Measurements from ENCODE around the gene CCDC175. TPM values are rescaled to one million over a fixed set of nuclear protein-coding genes. Genes with fewer than 3 reads are reported as not detected.

CCDC175 gene
- total RNA-seq, 1 experiment from 2014 or later, result not detected

GRCh38 chr14:59580911-59581310 is 4.3 kb upstream of the CCDC175 start:
- intact Hi-C loops (cut with micrococcal nuclease), result no loop called here
- Histone ChIP-seq H3K9me3 (ENCODE audit: control insufficient read depth in 1 of 2, insufficient read depth in 1 of 2, low read depth in 1 of 2, low read length in 2 of 2) (no peaks in the 10 kb centered on the region), H3K79me2 (ENCODE audit: insufficient read depth, low read length) (no peaks in the 10 kb centered on the region), H3K4me3 (replicated peaks in 1 of 2; ENCODE audit: low read depth in 1 of 2, low read length in 2 of 2) (no peak overlapping the region), H3K27me3 (ENCODE audit: insufficient read depth, low read length) (no peaks in the 10 kb centered on the region), H3K27ac (ENCODE audit: low read depth, low read length) (no peak overlapping the region), H3K9me2 (ENCODE audit: insufficient read depth) (no peaks in the 10 kb centered on the region), H2AFZ (ENCODE audit: low read depth, low read length, poor library complexity, severe bottlenecking) (no peak overlapping the region), H3K36me3 (ENCODE audit: control insufficient read depth in 1 of 2, insufficient read depth in 2 of 2, low read length in 2 of 2) (no peaks in the 10 kb centered on the region), H4K20me1 (ENCODE audit: insufficient read depth) (no peaks in the 10 kb centered on the region), H3K4me2 (ENCODE audit: low read length) (no peak overlapping the region), H3K4me1 (ENCODE audit: control insufficient read depth in 1 of 2, insufficient read depth in 2 of 2, low read length in 2 of 2) (peaks cover 0 to 7% of the 10 kb centered on the region in 2 experiments; a peak in 1 of 4 replicates), H3K9ac (ENCODE audit: low read length) (no peak overlapping the region)
- no peak for TF ChIP-seq FOSL1 (IDR thresholded peaks at IDR 0.05; ENCODE audit: low read depth)
- no peak for TF ChIP-seq ZNF274 (IDR thresholded peaks at IDR 0.05; ENCODE audit: low read depth, low read length)
- no peak for TF ChIP-seq SIN3A (IDR thresholded peaks at IDR 0.05; ENCODE audit: low read depth)
- TF ChIP-seq ATF3 (IDR thresholded peaks at IDR 0.05), result no peak
- TF ChIP-seq, protein P1, sequence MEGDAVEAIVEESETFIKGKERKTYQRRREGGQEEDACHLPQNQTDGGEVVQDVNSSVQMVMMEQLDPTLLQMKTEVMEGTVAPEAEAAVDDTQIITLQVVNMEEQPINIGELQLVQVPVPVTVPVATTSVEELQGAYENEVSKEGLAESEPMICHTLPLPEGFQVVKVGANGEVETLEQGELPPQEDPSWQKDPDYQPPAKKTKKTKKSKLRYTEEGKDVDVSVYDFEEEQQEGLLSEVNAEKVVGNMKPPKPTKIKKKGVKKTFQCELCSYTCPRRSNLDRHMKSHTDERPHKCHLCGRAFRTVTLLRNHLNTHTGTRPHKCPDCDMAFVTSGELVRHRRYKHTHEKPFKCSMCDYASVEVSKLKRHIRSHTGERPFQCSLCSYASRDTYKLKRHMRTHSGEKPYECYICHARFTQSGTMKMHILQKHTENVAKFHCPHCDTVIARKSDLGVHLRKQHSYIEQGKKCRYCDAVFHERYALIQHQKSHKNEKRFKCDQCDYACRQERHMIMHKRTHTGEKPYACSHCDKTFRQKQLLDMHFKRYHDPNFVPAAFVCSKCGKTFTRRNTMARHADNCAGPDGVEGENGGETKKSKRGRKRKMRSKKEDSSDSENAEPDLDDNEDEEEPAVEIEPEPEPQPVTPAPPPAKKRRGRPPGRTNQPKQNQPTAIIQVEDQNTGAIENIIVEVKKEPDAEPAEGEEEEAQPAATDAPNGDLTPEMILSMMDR (IDR thresholded peaks at IDR 0.05 in 2 of 3, conservative IDR thresholded peaks at IDR 0.05 in 1 of 3; ENCODE audit: borderline replicate concordance in 1 of 3, insufficient read depth in 1 of 3, low read depth in 2 of 3, low read length in 2 of 3), result no peak
- no peak for TF ChIP-seq EZH2phosphoT487 (IDR thresholded peaks at IDR 0.05; ENCODE audit: borderline replicate concordance)
- no peak for TF ChIP-seq ELF1 (IDR thresholded peaks at IDR 0.05; ENCODE audit: borderline replicate concordance, low read depth)
- no TSS peak for BruUV-seq (replicated peaks)
- ATAC-seq (no peak), DNase-seq (ENCODE audit: low read depth, low spot score) (no peak)
- CTCF ChIA-PET, result no interaction called here
- RAD21 ChIA-PET (ENCODE audit: low non-redundant PET in 1 of 2, low total read pairs in 2 of 2, uncharacterized antibody in 2 of 2, unreplicated experiment in 2 of 2), result no interaction called here
- POLR2A ChIA-PET, result no interaction called here

DNA sequence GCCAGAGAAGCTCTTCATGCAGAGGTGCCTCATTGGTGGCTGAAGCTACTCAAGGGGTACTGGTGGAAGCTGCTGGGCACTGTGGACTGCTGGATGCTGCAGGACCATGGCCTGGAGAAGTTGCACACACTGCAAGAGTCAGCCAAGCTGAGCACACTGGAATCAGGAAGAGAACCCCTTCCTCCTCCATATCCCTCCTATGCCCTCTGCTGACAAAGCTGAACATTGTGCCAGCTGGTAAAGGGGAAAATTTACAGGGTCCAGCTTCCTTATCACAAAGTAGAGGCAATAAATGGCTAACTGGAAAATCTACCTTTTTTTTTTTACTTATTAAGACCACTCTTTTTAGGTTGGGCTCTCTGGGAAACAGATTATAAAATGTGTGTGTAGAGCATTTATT is 6.5 kb downstream of the CCDC175 start:
- Histone ChIP-seq H3K4me2 (ENCODE audit: low read length) (no peak overlapping the region), H2AFZ (ENCODE audit: low read depth, low read length, poor library complexity, severe bottlenecking) (no peak overlapping the region), H4K20me1 (ENCODE audit: insufficient read depth) (no peaks in the 10 kb centered on the region), H3K4me1 (ENCODE audit: control insufficient read depth in 1 of 2, insufficient read depth in 2 of 2, low read length in 2 of 2) (peaks cover 0 to 6% of the 10 kb centered on the region in 2 experiments; a peak in 1 of 4 replicates), H3K79me2 (ENCODE audit: insufficient read depth, low read length) (no peaks in the 10 kb centered on the region), H3K27me3 (ENCODE audit: insufficient read depth, low read length) (no peaks in the 10 kb centered on the region), H3K9me2 (ENCODE audit: insufficient read depth) (no peaks in the 10 kb centered on the region), H3K36me3 (ENCODE audit: control insufficient read depth in 1 of 2, insufficient read depth in 2 of 2, low read length in 2 of 2) (no peaks in the 10 kb centered on the region), H3K27ac (ENCODE audit: low read depth, low read length) (no peak overlapping the region), H3K9ac (ENCODE audit: low read length) (no peak overlapping the region), H3K9me3 (ENCODE audit: control insufficient read depth in 1 of 2, insufficient read depth in 1 of 2, low read depth in 1 of 2, low read length in 2 of 2) (no peaks in the 10 kb centered on the region), H3K4me3 (replicated peaks in 1 of 2; ENCODE audit: low read depth in 1 of 2, low read length in 2 of 2) (no peak overlapping the region)
- ChIA-PET POLR2A (interaction anchor here (1.3 to 1.5 kb wide), 2 partner anchors 9 to 63 kb away, joined by 3 to 4 read pairs; no protein-coding TSS in a partner anchor), RAD21 (ENCODE audit: low non-redundant PET in 1 of 2, low total read pairs in 2 of 2, uncharacterized antibody in 2 of 2, unreplicated experiment in 2 of 2) (interaction anchor here in 1 of 2 experiments (1.2 kb wide), 1 partner anchor 63 kb away, joined by 3 read pairs; no protein-coding TSS in a partner anchor), CTCF (interaction anchor here (1.0 to 2.3 kb wide), 5 partner anchors 14 to 328 kb away, joined by 3 to 27 read pairs (median 5); partner anchors contain the start of genes JKAMP and L3HYPDH)
- DNase-seq (ENCODE audit: low read depth, low spot score) (no peak), ATAC-seq (peak; percentile 64)
- no TSS peak for BruUV-seq (replicated peaks)
- intact Hi-C loops (cut with micrococcal nuclease), result no loop called here
- TF ChIP-seq, protein P1 (IDR thresholded peaks at IDR 0.05 in 2 of 3, conservative IDR thresholded peaks at IDR 0.05 in 1 of 3; ENCODE audit: borderline replicate concordance in 1 of 3, insufficient read depth in 1 of 3, low read depth in 2 of 3, low read length in 2 of 3), result peak in 2 of 3 experiments; percentile 15 to 22; a peak in 1 of 6 replicates
- TF ChIP-seq YY1 (IDR thresholded peaks at IDR 0.05; ENCODE audit: extremely low read depth, insufficient replicate concordance, low read depth, low read length) (no peak), EZH2 (IDR thresholded peaks at IDR 0.05) (no peak), ZNF274 (IDR thresholded peaks at IDR 0.05; ENCODE audit: low read depth, low read length) (no peak), RAD21 (IDR thresholded peaks at IDR 0.05; ENCODE audit: low read depth) (peak; percentile 45), EZH2phosphoT487 (IDR thresholded peaks at IDR 0.05; ENCODE audit: borderline replicate concordance) (no peak), TCF7L2 (IDR thresholded peaks at IDR 0.05; ENCODE audit: borderline replicate concordance, extremely low read depth, insufficient read depth, insufficient read length) (no peak)

Measured in HCT116 (cell line).